ENCODE measurements around the gene PSMD13.

PSMD13 gene

GRCh38 chr11:204587-205109 is 32.1 kb upstream of the PSMD13 start:
- Histone ChIP-seq H3F3A (ENCODE audit: control insufficient read depth, insufficient read depth) (peaks cover 8% of the 10 kb centered on the region), H3K27me3 (ENCODE audit: control insufficient read depth, low read length) (no peaks in the 10 kb centered on the region), H3K9me3 (ENCODE audit: control insufficient read depth, insufficient read depth, low read length) (no peaks in the 10 kb centered on the region), H3K4me3 (ENCODE audit: low read length) (no peak overlapping the region), H3K36me3 (ENCODE audit: control insufficient read depth, low read length) (peaks cover 55% of the 10 kb centered on the region), H3K79me2 (ENCODE audit: control insufficient read depth, low read length) (peaks cover 46% of the 10 kb centered on the region), H3K27ac (ENCODE audit: low read depth, low read length) (no peak overlapping the region), H3K4me1 (ENCODE audit: control insufficient read depth, low read length) (peaks cover 17% of the 10 kb centered on the region), H3K9me2 (replicated peaks; ENCODE audit: control insufficient read depth, low read length) (no peaks in the 10 kb centered on the region), H3K4me2 (ENCODE audit: low read length) (no peak overlapping the region; the same call in 1 of the 2 replicates), H4K20me1 (ENCODE audit: control insufficient read depth, insufficient read depth, low read depth, low read length) (peaks cover 10% of the 10 kb centered on the region; the same call in 1 of the 2 replicates)
- TF ChIP-seq EZH2phosphoT487 (IDR thresholded peaks at IDR 0.05; ENCODE audit: borderline replicate concordance, low read length) (no peak), CTCF (IDR thresholded peaks at IDR 0.05; ENCODE audit: low read depth, low read length, poor library complexity, severe bottlenecking) (no peak)

- TF ChIP-seq CTCF (IDR thresholded peaks at IDR 0.05; ENCODE audit: low read depth, low read length, poor library complexity, severe bottlenecking) (no peak), EZH2phosphoT487 (IDR thresholded peaks at IDR 0.05; ENCODE audit: borderline replicate concordance, low read length) (no peak)
- peaks cover 62% of the 10 kb centered on the region for H3K36me3 ChIP-seq (ENCODE audit: control insufficient read depth, low read length)
- no peaks in the 10 kb centered on the region for H3K9me3 ChIP-seq (ENCODE audit: control insufficient read depth, insufficient read depth, low read length)
- H4K20me1 ChIP-seq (ENCODE audit: control insufficient read depth, insufficient read depth, low read depth, low read length), result peaks cover 15% of the 10 kb centered on the region
- peaks cover 54% of the 10 kb centered on the region for H3K79me2 ChIP-seq (ENCODE audit: control insufficient read depth, low read length)
- peak overlapping the region; percentile 98 for H3K4me2 ChIP-seq (ENCODE audit: low read length)
- no peak overlapping the region for H3K27ac ChIP-seq (ENCODE audit: low read depth, low read length)
- H3K9me2 ChIP-seq (replicated peaks; ENCODE audit: control insufficient read depth, low read length), result no peaks in the 10 kb centered on the region
- H3F3A ChIP-seq (ENCODE audit: control insufficient read depth, insufficient read depth), result peaks cover 8% of the 10 kb centered on the region
- H3K4me3 ChIP-seq (ENCODE audit: low read length), result peak overlapping the region; percentile 100; the same call in 1 of the 2 replicates
- H3K4me1 ChIP-seq (ENCODE audit: control insufficient read depth, low read length), result peaks cover 25% of the 10 kb centered on the region
- H3K27me3 ChIP-seq (ENCODE audit: control insufficient read depth, low read length), result no peaks in the 10 kb centered on the region
Observed at GRCh38 chr11:205221-206001, 31.4 kb upstream of the PSMD13 start.

GRCh38 chr11:206002-206384 is 30.8 kb upstream of the PSMD13 start:
- H3F3A ChIP-seq (ENCODE audit: control insufficient read depth, insufficient read depth), result peaks cover 8% of the 10 kb centered on the region
- no peaks in the 10 kb centered on the region for H3K9me3 ChIP-seq (ENCODE audit: control insufficient read depth, insufficient read depth, low read length)
- no peaks in the 10 kb centered on the region for H3K27me3 ChIP-seq (ENCODE audit: control insufficient read depth, low read length)
- H3K79me2 ChIP-seq (ENCODE audit: control insufficient read depth, low read length), result peaks cover 60% of the 10 kb centered on the region
- peak overlapping the region; percentile 100 for H3K4me3 ChIP-seq (ENCODE audit: low read length)
- TF ChIP-seq CTCF (IDR thresholded peaks at IDR 0.05; ENCODE audit: low read depth, low read length, poor library complexity, severe bottlenecking) (no peak), EZH2phosphoT487 (IDR thresholded peaks at IDR 0.05; ENCODE audit: borderline replicate concordance, low read length) (no peak)
- no peaks in the 10 kb centered on the region for H3K9me2 ChIP-seq (replicated peaks; ENCODE audit: control insufficient read depth, low read length)
- peaks cover 26% of the 10 kb centered on the region for H3K4me1 ChIP-seq (ENCODE audit: control insufficient read depth, low read length)
- H3K4me2 ChIP-seq (ENCODE audit: low read length), result peak overlapping the region; percentile 98
- H3K27ac ChIP-seq (ENCODE audit: low read depth, low read length), result no peak overlapping the region
- H4K20me1 ChIP-seq (ENCODE audit: control insufficient read depth, insufficient read depth, low read depth, low read length), result peaks cover 20% of the 10 kb centered on the region
- peaks cover 68% of the 10 kb centered on the region for H3K36me3 ChIP-seq (ENCODE audit: control insufficient read depth, low read length)
